HepG2 (cell line): ENCODE results near the gene SLC39A3. TPM values are rescaled to one million over a fixed set of nuclear protein-coding genes. Genes with fewer than 3 reads are reported as not detected.

Experiments used
- ISL2 ChIP-seq: sonication (generic); formaldehyde crosslinking; IDR thresholded peaks from 2 replicates; pipeline ENCODE4 v1.5.0; 2020; ENCODE audit warnings: missing genetic modification reagents
- KDM6A ChIP-seq: IDR thresholded peaks from 2 replicates; pipeline ENCODE4 v1.6.1; 2016; ENCODE audit warnings: low read depth
- MTF2 ChIP-seq: sonication (generic); formaldehyde crosslinking; IDR thresholded peaks from 2 replicates; pipeline ENCODE4 v1.5.0; 2020; ENCODE audit warnings: missing genetic modification reagents, borderline replicate concordance
- MYNN ChIP-seq: sonication (generic); formaldehyde crosslinking; IDR thresholded peaks from 2 replicates; pipeline ENCODE4 v1.4.0; 2020; ENCODE audit warnings: mild to moderate bottlenecking, low read depth, missing genetic modification reagents
- RBFOX2 ChIP-seq: fragments of 200-400 bp; formaldehyde crosslinking; IDR thresholded peaks from 2 replicates; pipeline ENCODE4 v1.6.1; 2017; ENCODE audit warnings: low read depth, mild to moderate bottlenecking, low read length
- RFXAP ChIP-seq: sonication (generic); formaldehyde crosslinking; IDR thresholded peaks from 2 replicates; pipeline ENCODE4 v1.4.0; 2020; ENCODE audit warnings: missing genetic modification reagents, borderline replicate concordance
- SPEN ChIP-seq: sonication (generic); formaldehyde crosslinking; IDR thresholded peaks from 2 replicates; pipeline ENCODE4 v1.5.1; 2020; ENCODE audit warnings: low read depth, mild to moderate bottlenecking, missing genetic modification reagents
- YY1 ChIP-seq: IDR thresholded peaks from 2 replicates; pipeline ENCODE4 v1.6.1; 2011; ENCODE audit warnings: low read length, low read depth, moderate library complexity, mild to moderate bottlenecking; ENCODE audit not compliant: insufficient read depth, insufficient replicate concordance
- ZMYM3 ChIP-seq: sonication (generic); formaldehyde crosslinking; IDR thresholded peaks from 2 replicates; pipeline ENCODE4 v1.5.1; 2020; ENCODE audit warnings: mild to moderate bottlenecking, missing genetic modification reagents
- ZNF10 ChIP-seq: sonication (generic); formaldehyde crosslinking; IDR thresholded peaks from 2 replicates; pipeline ENCODE4 v1.4.0; 2020; ENCODE audit warnings: mild to moderate bottlenecking, low read depth, missing genetic modification reagents, borderline replicate concordance
- ZNF547 ChIP-seq: sonication (generic); formaldehyde crosslinking; IDR thresholded peaks from 2 replicates; pipeline ENCODE4 v1.5.1; 2020; ENCODE audit warnings: mild to moderate bottlenecking, missing genetic modification reagents
- ZNF556 ChIP-seq: sonication (generic); formaldehyde crosslinking; IDR thresholded peaks from 2 replicates; pipeline ENCODE4 v1.4.0; 2020; ENCODE audit warnings: mild to moderate bottlenecking, missing genetic modification reagents, borderline replicate concordance
- polyA plus RNA-seq, 8 experiments: library from polyadenylated mRNA; depleted of rRNA in 3 of 8; stranded (reverse) in 7 of 8; unstranded in 1 of 8; fragments of >200 nt; fragmentation: Illumina TruSeq in 4 of 8; extraction: Trizol in 4 of 8; gene quantifications; 2 replicates each; pipeline versions ENCODE4 v1.2.1 to v1.2.3, GENCODE V29; 2011 to 2016; ENCODE audit warnings: low read depth in 4 of 8, missing spikeins in 1 of 8, mixed read lengths in 1 of 8; ENCODE audit not compliant: insufficient read depth in 1 of 8
- total RNA-seq, 5 experiments: library from RNA; depleted of rRNA; stranded (reverse); fragments of >200 nt; fragmentation: Illumina TruSeq; extraction: Trizol; gene quantifications; 2 replicates each; pipeline ENCODE4 v1.2.3, GENCODE V29; 2016; ENCODE audit warnings: low read depth in 1 of 5
- TF ChIP-seq, protein P1 (sequence below): sonication (generic); formaldehyde crosslinking; IDR thresholded peaks from 2 replicates; pipeline ENCODE4 v1.8.0; 2022; ENCODE audit warnings: mild to moderate bottlenecking, missing genetic modification reagents, moderate library complexity
- TF ChIP-seq, protein P2 (sequence below): IDR thresholded peaks from 2 replicates; pipeline ENCODE4 v1.6.1; 2016; ENCODE audit warnings: low read depth, control low read depth
- TF ChIP-seq, protein P3 (sequence below): IDR thresholded peaks from 2 replicates; pipeline ENCODE4 v1.6.1; 2016; ENCODE audit warnings: low read depth
- TF ChIP-seq, protein P4 (sequence below): sonication (generic); formaldehyde crosslinking; IDR thresholded peaks from 2 replicates; pipeline ENCODE4 v1.4.0; 2020; ENCODE audit warnings: missing genetic modification reagents, borderline replicate concordance
- TF ChIP-seq, protein P5 (sequence below): sonication (generic); formaldehyde crosslinking; IDR thresholded peaks from 2 replicates; pipeline ENCODE4 v1.5.1; 2020; ENCODE audit warnings: mild to moderate bottlenecking, missing genetic modification reagents

SLC39A3 gene
- total and polyA plus RNA-seq, 2 of the 13 experiments (the other 11 are each of a cell fraction or from before 2014, with no cell fraction given), result 33.6 to 41.6 TPM

DNA sequence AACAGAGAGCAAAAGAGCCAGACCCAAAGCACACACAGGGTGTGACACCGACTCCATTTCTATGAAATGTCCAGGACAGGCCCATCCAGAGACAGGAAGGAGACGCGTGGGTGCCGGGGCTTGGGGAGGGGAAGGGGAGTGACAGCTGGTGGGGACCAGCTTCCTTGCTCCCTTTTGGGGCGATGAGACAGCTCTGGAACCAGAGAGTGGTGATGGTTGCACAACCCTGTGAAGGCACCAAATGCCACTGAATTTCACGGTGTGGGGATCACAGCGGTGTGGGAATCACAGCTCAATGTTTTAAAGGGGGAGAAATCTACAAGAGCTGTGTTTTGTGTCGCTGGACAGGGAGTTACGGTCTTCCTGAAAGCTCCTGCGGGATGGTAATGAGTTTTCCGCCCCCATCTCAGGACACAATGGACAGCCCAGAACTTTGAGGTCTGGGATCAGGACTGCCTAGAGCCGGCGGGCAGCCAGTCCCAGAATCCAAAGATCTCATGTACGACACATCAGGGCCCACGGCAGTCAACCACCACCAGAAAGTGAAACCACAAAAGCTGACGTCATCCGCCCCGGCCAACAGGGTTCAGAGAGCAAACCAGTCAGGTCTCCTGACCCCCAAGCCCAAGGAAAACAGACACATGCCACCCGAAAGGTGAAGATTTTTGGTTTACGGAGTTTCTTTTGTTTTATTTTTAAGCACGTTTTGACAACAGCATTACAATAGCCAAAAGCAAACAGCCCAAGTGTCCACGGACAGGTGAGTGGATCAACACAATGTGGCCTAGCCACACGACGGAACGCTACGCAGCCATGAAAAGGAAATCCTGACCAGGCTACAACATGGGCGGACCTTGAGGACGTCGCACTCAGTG lies 36.0 kb upstream of the SLC39A3 start (continued):
- peak; percentile 97 for TF ChIP-seq ZMYM3
- TF ChIP-seq YY1, result no peak
- TF ChIP-seq, protein P1, sequence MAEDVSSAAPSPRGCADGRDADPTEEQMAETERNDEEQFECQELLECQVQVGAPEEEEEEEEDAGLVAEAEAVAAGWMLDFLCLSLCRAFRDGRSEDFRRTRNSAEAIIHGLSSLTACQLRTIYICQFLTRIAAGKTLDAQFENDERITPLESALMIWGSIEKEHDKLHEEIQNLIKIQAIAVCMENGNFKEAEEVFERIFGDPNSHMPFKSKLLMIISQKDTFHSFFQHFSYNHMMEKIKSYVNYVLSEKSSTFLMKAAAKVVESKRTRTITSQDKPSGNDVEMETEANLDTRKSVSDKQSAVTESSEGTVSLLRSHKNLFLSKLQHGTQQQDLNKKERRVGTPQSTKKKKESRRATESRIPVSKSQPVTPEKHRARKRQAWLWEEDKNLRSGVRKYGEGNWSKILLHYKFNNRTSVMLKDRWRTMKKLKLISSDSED (CRISPR knock-in tag), result no peak
- no peak for TF ChIP-seq MYNN (CRISPR knock-in tag)
- TF ChIP-seq, protein P2, sequence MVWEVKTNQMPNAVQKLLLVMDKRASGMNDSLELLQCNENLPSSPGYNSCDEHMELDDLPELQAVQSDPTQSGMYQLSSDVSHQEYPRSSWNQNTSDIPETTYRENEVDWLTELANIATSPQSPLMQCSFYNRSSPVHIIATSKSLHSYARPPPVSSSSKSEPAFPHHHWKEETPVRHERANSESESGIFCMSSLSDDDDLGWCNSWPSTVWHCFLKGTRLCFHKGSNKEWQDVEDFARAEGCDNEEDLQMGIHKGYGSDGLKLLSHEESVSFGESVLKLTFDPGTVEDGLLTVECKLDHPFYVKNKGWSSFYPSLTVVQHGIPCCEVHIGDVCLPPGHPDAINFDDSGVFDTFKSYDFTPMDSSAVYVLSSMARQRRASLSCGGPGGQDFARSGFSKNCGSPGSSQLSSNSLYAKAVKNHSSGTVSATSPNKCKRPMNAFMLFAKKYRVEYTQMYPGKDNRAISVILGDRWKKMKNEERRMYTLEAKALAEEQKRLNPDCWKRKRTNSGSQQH (CRISPR knock-in tag), result 0 out of 2 replicates have a peak, but pooled peaks have one; percentile 15
- TF ChIP-seq ZNF547 (CRISPR knock-in tag), result no peak
- TF ChIP-seq, protein P3, sequence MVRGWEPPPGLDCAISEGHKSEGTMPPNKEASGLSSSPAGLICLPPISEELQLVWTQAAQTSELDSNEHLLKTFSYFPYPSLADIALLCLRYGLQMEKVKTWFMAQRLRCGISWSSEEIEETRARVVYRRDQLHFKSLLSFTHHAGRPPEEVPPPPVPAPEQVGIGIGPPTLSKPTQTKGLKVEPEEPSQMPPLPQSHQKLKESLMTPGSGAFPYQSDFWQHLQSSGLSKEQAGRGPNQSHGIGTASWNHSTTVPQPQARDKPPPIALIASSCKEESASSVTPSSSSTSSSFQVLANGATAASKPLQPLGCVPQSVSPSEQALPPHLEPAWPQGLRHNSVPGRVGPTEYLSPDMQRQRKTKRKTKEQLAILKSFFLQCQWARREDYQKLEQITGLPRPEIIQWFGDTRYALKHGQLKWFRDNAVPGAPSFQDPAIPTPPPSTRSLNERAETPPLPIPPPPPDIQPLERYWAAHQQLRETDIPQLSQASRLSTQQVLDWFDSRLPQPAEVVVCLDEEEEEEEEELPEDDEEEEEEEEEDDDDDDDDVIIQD (CRISPR knock-in tag), result 0 out of 2 replicates have a peak, but pooled peaks have one; percentile 9
- TF ChIP-seq, protein P4, sequence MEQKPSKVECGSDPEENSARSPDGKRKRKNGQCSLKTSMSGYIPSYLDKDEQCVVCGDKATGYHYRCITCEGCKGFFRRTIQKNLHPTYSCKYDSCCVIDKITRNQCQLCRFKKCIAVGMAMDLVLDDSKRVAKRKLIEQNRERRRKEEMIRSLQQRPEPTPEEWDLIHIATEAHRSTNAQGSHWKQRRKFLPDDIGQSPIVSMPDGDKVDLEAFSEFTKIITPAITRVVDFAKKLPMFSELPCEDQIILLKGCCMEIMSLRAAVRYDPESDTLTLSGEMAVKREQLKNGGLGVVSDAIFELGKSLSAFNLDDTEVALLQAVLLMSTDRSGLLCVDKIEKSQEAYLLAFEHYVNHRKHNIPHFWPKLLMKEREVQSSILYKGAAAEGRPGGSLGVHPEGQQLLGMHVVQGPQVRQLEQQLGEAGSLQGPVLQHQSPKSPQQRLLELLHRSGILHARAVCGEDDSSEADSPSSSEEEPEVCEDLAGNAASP (CRISPR knock-in tag), result peak; percentile 44; the same call in 1 of the 2 replicates
- no peak for TF ChIP-seq ZNF10 (CRISPR knock-in tag)
- TF ChIP-seq ZNF556, result no peak
- no peak for TF ChIP-seq ISL2 (CRISPR knock-in tag)
- no peak for TF ChIP-seq MTF2 (CRISPR knock-in tag)
- TF ChIP-seq SPEN, result peak; percentile 67
- TF ChIP-seq KDM6A, result no peak
- TF ChIP-seq, protein P5, sequence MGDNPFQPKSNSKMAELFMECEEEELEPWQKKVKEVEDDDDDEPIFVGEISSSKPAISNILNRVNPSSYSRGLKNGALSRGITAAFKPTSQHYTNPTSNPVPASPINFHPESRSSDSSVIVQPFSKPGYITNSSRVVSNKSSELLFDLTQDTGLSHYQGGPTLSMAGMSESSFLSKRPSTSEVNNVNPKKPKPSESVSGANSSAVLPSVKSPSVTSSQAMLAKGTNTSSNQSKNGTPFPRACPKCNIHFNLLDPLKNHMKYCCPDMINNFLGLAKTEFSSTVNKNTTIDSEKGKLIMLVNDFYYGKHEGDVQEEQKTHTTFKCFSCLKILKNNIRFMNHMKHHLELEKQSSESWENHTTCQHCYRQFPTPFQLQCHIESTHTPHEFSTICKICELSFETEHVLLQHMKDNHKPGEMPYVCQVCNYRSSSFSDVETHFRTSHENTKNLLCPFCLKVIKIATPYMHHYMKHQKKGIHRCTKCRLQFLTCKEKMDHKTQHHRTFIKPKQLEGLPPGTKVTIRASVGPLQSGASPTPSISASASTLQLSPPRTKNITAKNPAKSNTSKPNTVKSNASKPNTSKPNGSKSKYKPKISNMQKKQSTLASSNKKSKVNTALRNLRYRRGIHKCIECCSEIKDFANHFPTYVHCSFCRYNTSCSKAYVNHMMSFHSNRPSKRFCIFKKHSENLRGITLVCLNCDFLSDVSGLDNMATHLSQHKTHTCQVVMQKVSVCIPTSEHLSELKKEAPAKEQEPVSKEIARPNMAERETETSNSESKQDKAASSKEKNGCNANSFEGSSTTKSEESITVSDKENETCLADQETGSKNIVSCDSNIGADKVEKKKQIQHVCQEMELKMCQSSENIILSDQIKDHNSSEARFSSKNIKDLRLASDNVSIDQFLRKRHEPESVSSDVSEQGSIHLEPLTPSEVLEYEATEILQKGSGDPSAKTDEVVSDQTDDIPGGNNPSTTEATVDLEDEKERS (CRISPR knock-in tag), result no peak; the same call in 1 of the 2 replicates
- no peak for TF ChIP-seq RBFOX2
- 0 out of 2 replicates have a peak, but pooled peaks have one; percentile 32 for TF ChIP-seq RFXAP (CRISPR knock-in tag)
